GM19238 (cell line): ENCODE measurements around the gene C11orf24.
"Not testable (repeated sequence)": the region's sequence is repeated elsewhere in the genome, so short reads cannot be mapped to it uniquely, and the experiment has no call there.

Experiments used
- DNase-seq: peaks from one replicate; pipeline ENCODE4 v3.0.0; 2011; ENCODE audit warnings: low spot score; ENCODE audit not compliant: insufficient read length

The C11orf24 gene

GRCh38 chr11:68299517-68299879, 27.7 kb upstream of the C11orf24 start:
- DNase-seq = not testable (repeated sequence)

- DNase-seq = no peak
Measured at GRCh38 chr11:68298659-68299516, 27.1 kb upstream of the C11orf24 start.

DNA sequence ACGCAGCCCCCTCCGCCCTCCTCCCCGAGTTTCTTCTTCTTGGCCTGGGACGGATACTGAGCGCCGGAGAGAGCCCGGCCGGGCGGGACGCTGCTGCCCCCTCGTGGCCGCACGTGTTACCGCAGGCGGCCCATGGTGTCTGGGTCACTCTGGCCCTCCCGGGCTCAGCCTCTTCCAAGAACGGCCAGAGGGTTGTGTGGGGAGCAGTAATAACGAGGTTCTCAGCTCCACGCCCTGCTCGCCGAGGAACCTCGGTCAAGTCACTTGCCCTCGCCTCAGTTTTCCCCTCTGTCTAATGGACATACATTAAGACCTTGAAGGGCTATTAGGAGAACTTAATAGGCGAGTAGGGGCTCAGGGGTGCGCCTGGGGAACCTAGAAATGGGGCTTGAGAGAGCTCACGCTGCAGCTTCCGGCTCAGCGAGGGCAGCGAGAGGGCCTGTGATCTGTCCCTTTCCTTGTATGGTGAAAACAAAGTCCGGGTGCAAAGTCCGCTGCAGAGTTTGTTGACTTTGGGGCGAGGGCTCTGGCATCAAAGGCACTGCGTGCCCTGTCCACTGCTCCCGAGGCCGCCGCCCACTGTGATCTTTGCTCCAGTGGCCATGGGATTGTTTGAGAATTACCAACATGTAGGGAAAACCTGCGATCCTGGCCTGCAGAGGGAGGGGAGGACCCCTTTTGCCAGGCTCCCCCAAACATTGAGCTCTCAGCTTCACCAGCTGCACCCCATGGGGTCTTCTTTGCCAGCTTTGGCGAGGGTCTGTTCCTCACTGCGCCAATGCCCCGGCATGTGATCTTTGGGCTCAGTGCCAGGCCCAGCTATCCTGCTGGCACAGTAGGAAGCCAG, 26.3 kb upstream of the C11orf24 start:
- peak; percentile 77 for DNase-seq

GRCh38 chr11:68297494-68297811, 25.7 kb upstream of the C11orf24 start:
- DNase-seq = no peak

DNA sequence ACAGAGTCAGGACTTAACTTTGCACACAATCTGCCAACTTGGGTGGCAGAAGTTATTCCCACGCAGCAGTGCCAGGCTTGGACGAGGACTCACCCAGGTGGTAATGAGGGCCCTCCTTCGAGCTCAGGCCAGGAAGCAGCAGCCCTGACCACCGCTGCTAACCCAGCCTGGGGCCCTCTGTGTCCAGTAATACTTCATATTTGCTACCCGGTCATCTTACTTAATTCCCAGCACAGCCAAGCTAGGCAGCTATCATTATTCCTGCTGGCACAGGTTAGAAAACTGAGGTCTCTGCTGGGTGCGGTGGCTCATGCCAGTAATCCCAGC, 25.2 kb upstream of the C11orf24 start:
- DNase-seq = no peak

- no peak for DNase-seq
Measured at GRCh38 chr11:68296344-68297051, 24.7 kb upstream of the C11orf24 start.

- no peak for DNase-seq
Measured at GRCh38 chr11:68295940-68296339, 24.2 kb upstream of the C11orf24 start.

DNA sequence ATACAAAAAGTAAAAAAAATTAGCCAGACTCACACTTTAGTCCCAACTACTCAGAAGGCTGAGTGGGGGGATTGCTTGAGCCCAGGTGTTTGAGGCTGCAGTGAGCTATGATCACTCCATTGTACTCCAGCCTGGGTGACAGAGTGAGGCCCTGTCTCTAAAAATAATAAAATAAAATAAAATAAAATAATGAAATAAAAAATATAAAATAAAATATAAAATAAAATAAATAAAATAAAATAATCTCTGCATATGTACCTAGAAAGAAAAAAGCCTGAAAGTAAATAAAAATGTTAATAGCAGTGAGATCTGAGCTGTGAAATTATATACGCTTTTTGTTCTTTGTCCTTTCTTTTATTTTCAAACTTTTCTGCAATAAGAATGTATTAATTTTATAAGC, 23.5 kb upstream of the C11orf24 start:
- no peak for DNase-seq

DNA sequence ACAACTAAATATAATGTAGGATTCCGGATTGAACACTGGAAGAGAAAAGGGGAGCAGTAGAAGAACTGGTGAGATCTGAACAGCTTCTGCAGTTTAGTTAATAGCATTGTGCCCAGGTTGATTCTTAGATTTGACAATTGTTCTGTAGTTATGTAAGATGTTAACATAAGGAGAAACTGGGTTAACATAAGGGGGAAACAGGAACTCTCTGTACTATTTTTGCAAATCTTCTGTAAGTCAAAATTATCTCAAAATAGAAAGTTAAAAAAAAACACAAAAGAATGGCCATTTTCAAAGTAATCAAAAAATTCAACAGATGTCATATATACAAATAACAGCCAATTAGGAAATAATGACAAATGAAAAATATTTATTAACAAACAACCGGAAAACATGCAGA, 21.9 kb upstream of the C11orf24 start:
- no peak for DNase-seq

- DNase-seq = no peak
Measured at GRCh38 chr11:68289456-68289855, 17.7 kb upstream of the C11orf24 start.

- no peak for DNase-seq
Measured at GRCh38 chr11:68287419-68287818, 15.6 kb upstream of the C11orf24 start.

GRCh38 chr11:68284588-68284987, 12.8 kb upstream of the C11orf24 start:
- not testable (repeated sequence) for DNase-seq

DNA sequence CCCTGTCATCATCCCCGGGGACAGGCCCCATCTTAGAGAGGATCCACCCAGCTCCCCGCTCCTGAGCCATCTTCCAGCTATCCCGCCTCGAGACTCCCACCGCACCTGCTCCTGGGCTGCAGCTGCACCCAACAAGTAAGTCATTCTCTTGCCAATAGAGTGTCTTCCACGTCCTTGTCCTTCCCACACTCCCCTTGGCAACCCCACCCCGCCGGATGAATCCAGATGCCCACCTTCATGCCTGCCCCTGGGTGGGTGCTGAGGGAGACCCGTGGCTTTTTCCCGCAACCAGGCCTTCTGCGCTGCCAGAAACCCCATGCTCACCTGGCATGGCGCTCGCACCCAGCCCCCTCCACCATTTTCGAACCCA, 11.1 kb upstream of the C11orf24 start:
- no peak for DNase-seq

- peak; percentile 56 for DNase-seq
Measured at GRCh38 chr11:68282141-68282860, 10.5 kb upstream of the C11orf24 start.

- no peak for DNase-seq
Measured at GRCh38 chr11:68279676-68280075, 7.9 kb upstream of the C11orf24 start.

- DNase-seq = no peak
Measured at GRCh38 chr11:68276861-68277260, 5.1 kb upstream of the C11orf24 start.

DNA sequence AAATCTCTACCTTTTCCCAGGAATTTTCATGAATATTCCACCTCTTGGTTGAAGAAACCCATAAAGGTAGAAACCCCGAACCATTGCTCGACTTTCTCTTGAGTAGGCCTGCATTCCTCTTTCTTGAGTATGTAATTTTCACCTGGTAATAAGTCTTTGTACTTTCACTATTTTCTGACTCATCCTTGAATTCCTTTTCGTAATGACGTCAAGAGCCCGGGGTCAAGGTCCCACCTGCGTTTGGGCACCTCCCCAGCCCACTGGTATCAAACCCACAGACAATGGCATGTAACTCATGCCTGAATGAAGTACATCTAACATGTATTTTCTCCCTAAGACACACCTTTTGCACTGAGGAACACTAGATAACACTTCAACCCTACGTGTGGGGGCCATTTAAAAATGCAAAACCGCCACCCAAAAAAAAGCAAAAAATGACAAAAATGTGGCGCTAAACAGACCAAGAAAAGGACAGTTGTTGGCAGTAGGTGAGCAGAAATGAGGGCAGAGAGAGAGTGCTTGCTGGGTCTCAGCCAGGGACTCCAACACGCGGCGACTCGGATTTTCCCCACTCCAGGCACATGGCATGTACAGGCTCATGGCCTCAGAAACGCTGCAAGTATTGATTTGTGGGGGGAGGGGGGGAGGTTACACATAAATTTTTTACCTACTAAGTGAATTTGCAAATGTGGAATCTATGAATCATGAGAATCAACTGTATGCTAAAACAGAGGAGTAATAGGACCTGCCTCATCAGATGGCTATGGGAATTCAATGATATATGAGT, 4.1 kb upstream of the C11orf24 start:
- no peak for DNase-seq

- no peak for DNase-seq
Measured at GRCh38 chr11:68274306-68274705, 2.5 kb upstream of the C11orf24 start.

DNA sequence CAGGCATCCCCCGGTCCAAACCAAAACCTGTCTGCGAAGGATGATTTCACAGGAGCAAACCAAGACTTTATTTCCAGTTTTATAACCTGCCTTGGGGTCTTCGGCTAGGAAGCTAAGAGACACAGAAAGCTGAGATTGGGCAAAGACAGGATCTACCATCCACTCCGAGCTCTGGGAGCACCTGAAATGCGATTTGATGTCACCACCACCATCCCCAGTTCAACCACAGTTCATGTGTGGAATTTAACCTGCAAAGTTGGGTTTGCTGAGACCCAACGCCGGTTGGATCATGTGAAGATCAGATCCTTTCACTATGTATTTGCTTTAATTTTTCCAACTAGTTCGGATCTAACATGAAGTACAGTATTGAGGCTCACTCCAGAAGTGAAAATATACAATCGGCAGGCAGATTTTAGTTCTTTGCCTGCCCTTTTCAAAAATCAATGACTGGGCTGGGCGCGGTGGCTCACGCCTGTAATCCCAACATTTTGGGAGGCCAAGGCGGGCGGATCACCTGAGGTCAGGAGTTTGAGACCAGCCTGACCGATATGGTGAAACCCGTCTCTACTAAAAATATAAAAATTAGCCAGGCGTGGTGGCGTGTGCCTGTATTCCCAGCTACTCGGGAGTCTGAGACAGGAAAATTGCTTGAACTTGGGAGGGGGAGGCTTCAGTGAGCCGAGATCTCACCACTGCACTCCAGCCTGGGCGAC, 1.4 kb upstream of the C11orf24 start:
- DNase-seq = no peak
